Heart left ventricle (tissue), 13 donors: Measurements from ENCODE around the gene KLHL6.

Experiments used
- POLR2A ChIP-seq, 2 donors: fragments of 450-650 bp; IDR thresholded peaks; one replicate each; pipeline ENCODE4 v1.6.1; 2017; ENCODE audit warnings: antibody characterized with exemption in 2 of 2, mild to moderate bottlenecking in 2 of 2, moderate library complexity in 2 of 2
- TF ChIP-seq, protein P1 (sequence below), 12 donors: fragments of 200-600 bp; sonication (generic) in 4 of 12; IDR thresholded peaks; one replicate each; pipeline versions ENCODE4 v1.5.0 to v1.8.0; 2018 to 2022; ENCODE audit warnings: antibody characterized with exemption in 12 of 12, mild to moderate bottlenecking in 5 of 12
- donor health status: ischemic (EF 13 %, LVEDD 7.1; RV severe dilation, severe dysfunction).
- donor health status: DM: no; HTN: yes; CAD: no.
- donor health status: DM: no; HTN: no; CAD: no.
- donor health status: ischemic (EF 25% LVEDD 6.9; RV normal size, moderate dysfunction).
- donor health status: ischemic (EF 25% LVEDD 5.7; RV mildly dilated, moderate dysfunction).
- donor health status: ischemic (EF 35%, LVEDD 5.7; RV mildly dilated, moderate dysfunction).
- donor health status: nonischemic (EF 11% LVEDD 7.7; RV severe dilation, severe dysfunction).
- donor health status: DM: yes; HTN: yes; CAD: no.
- donor health status: PGD.
- donor health status: ischemic (EF 29% LVEDD 5.4; RV normal size, mild dysfunction).
- donor health status: nonischemic (EF 23%, LVEDD 6.1; RV moderate dilation, normal function).

DNA sequence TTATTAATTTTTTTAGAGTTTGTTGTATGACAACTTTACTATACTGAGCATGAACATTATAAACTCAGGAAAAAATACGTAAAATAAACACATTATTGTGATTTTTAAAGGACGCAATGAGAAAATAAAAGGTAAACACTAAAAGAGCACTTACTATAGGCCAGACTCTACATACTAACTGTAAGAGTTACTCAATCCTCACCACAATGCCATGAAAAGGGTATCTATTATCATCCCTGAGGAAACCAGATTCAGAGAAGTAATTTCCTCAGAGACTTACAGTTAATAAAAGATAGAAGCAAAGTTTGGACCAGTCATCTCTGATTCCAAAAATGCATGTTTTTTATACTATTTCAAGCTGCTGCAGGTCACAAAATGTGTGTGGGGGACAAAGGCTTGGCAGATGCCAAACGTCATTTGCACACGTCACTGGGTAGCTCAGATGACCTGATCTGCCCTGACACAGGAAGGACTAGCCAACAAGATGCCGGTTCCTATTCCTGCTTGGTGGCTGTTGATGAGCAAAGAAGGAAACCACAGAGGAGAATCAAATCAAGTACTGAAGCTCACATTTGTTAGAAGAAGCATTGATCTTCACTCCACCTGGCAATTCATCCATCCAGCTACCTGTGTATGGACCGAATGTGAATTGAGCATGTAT is 42.3 kb downstream of the KLHL6 start:
- TF ChIP-seq POLR2A (IDR thresholded peaks at IDR 0.05), result no peak
- TF ChIP-seq, protein P1, sequence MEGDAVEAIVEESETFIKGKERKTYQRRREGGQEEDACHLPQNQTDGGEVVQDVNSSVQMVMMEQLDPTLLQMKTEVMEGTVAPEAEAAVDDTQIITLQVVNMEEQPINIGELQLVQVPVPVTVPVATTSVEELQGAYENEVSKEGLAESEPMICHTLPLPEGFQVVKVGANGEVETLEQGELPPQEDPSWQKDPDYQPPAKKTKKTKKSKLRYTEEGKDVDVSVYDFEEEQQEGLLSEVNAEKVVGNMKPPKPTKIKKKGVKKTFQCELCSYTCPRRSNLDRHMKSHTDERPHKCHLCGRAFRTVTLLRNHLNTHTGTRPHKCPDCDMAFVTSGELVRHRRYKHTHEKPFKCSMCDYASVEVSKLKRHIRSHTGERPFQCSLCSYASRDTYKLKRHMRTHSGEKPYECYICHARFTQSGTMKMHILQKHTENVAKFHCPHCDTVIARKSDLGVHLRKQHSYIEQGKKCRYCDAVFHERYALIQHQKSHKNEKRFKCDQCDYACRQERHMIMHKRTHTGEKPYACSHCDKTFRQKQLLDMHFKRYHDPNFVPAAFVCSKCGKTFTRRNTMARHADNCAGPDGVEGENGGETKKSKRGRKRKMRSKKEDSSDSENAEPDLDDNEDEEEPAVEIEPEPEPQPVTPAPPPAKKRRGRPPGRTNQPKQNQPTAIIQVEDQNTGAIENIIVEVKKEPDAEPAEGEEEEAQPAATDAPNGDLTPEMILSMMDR (IDR thresholded peaks at IDR 0.05), result no peak
